Cerebellar cortex (tissue), 1 donor: ENCODE data around the gene ZNF784.

Experiments
- DNase-seq: peaks from one replicate; pipeline ENCODE4 v3.0.0-alpha.2; 2015; ENCODE audit warnings: low spot score

Gene ZNF784

DNA sequence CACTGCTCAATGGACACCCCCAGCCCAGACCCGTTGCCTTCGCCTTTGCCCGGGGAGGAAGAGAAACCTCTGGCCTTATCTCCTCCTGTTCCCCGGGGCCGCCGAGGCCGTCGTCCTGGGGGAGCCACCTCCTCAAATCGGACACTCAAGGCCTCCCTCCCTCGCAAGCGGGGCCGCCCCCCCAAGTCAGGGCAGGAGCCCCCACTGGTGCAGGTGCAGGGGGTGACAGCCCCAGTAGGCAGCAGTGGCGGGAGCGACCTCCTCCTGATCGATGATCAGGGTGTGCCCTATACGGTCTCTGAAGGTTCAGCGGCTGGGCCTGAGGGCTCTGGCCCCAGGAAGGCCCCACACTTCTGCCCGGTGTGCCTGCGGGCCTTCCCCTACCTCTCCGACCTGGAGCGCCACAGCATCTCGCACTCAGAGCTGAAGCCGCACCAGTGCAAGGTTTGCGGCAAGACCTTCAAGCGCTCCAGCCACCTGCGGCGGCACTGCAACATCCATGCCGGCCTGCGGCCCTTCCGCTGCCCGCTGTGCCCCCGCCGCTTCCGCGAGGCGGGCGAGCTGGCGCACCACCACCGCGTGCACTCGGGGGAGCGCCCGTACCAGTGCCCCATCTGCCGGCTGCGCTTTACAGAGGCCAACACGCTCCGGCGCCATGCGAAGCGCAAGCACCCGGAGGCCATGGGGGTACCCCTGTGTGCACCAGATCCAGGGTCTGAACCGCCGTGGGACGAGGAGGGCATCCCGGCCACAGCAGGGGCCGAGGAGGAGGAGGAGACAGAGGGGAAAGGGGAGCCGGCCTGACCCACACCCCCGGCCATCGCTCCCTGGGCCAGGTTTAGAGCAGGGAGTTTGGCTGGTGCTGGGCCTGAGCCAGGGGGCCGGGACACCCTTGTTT lies 22.0 kb downstream of the ZNF784 start:
- no peak for DNase-seq

DNA sequence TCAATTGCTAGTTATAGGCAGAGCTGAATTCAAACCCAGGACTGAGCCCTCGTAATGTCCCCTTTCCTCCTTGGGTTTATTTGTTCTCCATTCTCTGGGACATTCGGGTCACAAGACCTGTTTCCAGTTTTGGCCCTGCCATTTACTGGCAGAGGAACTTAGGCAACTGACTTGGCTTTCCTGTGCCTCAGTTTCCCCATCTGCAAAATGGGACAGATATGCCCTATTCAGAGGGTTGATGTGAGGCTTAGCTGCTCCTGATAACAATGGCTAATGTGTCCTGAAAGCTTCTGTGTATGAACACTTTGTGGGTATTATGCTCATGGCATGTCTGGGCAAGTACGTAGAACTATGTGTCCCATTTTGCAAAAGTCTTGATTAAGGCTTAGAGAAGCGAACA lies 23.3 kb downstream of the ZNF784 start:
- no peak for DNase-seq

DNA sequence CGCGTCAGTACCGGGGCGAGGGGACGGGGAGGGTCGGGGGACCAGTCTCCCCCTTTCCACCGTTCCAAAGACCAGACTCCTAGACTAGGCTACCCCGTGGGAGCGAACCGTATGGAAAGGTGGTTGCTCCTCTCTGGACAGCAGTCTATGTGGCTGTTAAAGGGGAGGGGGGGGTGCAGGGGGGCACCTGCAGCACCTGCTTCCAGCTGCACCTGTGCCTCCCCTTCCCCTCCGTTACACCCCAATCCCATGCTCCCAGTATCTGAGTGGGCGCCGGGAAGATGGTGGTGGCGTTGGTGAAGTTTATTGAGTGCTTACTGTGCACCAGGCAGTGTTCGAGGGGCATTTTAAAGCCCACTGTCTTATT lies 23.7 kb downstream of the ZNF784 start:
- no peak for DNase-seq

DNA sequence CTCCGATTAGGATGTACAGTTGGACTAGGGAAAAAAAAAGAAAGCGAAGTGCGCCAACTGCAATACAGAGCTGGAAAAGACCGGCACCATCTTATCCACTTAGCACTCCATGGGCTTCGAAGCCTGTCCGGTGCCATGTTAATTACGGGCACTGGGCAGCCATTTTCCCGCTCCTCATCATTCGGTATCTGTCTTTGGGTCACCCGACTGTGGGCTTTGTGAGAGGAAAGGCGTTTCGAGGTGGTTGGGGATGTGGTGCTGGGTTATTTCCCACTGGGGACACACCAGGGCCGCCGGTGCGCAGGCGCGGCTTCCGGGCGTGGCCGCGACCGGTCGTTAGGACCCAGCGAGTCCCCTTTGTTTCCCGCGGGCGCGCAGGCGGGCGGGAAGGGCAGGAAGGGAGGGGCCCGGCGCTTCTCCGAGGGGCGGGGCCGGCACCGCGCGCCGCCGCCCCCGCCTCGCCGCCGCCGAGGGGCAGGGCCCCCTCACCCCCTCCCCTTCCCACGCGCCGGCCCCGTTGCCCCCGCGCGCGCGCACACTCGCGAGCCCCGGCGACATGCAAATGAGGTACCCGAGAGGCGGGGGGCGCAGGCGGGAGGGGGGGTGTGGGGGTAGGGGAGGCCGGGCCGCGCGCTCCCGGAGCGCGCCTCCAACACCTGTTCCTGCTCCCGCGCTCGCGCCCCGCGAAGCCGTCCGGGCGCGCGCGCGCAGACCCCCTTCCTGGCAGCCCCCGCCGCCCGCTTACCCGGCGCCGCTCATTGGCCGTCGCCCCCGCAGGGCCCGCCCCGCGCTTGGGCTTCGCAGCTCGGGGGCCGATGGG lies 24.3 kb downstream of the ZNF784 start, which contains the start of gene ZNF524:
ZNF524 (plus strand) TSS at position 447 of the 820 bp plus-strand sequence. CDS start 1,825 bp downstream, outside the sequence.
- DNase-seq = peak; percentile 96

DNA sequence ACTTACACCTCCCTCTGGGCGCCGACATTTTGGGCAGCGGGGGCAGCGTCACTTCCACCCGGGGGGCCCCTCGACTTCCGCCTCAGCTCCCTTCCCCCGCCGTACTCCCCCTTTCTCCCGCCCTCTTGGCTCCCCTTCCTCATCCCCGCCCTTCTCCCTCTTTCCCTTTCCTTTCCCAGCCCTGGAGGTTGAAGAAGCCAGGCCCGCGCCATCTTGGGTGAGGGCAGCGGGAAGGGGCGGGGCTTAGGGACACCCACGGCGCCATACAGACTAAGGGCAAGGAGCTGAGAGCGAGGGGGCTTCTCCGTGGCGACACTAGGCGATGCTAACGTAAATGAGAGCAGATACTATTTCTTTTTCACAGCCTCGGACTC lies 24.9 kb downstream of the ZNF784 start, which contains the start of gene FIZ1:
FIZ1 (minus strand) TSS at position 50 of the 374 bp plus-strand sequence. CDS start 1,652 bp downstream, outside the sequence.
- DNase-seq = peak; percentile 99

DNA sequence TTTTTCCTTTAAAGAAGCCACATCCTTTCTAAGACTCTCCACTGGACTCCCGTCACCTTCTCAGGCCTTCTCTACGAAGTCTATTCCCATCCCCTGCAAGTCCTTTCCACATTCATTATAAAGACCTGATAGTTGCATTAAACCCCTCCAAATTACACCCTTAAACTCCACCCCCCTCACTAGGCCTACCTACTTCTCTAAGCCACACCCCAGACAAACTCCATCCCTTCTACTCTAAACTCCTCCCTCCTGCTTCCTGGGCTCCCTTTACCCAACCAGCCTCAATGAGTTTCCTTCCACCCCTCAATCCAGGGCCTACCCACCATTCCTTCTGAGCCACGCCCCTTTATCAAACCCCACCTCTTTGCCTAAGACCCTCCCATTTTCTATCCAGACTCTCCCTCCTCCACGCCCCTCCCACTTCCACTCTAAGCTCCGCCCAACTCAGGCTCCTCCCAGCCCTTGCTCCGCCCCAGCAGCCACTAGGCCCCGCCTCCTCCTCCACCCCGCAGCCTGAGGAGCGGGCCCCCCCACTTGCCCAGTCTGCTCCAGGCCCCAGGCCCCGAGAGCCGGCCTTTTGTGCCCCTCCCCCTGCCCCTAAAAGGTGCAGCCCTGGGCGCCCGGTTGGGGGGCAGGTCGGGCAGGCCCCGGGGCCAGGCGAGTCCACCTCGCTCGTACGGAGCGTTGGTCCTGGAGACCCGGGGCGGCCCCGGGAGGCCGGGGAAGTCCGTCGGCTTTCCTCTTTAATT lies 25.5 kb downstream of the ZNF784 start:
- DNase-seq = peak; percentile 95

DNA sequence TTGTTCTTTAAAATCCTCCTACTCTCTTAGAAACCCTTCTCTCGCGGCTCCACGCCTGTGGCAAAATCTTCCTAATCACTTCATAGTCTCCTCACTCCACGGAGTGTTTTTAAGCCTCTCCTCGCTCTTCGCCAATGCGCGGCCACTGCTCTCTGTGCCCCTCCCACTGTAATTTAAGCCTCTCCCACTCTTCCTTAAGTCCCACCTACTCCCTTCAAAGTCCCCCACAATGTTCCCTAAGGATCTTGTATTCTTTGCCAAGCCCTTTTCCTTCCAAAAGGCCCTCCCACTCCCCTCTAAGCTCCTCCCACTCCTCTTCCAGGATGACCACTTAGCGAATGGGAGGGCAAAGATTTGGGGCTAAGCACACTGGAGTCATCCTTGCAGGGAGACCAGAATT lies 26.3 kb downstream of the ZNF784 start:
- no peak for DNase-seq

DNA sequence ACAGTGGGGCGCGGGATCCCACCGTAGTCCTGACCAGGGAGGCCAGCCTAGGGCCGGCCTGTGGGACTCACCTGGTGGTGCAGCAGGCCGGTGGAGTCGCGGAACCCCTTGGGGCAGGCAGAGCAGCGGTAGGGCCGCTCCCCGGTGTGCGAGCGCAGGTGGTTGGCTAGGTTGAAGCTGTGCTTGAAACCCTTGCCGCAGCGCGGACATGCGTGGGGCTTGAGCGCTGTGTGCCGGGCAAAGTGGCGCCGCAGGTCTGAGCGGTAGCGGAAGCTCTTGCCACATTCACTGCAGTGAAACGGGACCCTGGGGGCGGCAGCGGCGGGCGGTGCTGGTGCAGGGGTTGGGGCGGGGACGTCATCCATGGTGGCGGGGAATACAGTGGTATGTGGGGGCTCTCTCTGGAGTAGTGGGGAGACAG lies 26.9 kb downstream of the ZNF784 start:
- no peak for DNase-seq

DNA sequence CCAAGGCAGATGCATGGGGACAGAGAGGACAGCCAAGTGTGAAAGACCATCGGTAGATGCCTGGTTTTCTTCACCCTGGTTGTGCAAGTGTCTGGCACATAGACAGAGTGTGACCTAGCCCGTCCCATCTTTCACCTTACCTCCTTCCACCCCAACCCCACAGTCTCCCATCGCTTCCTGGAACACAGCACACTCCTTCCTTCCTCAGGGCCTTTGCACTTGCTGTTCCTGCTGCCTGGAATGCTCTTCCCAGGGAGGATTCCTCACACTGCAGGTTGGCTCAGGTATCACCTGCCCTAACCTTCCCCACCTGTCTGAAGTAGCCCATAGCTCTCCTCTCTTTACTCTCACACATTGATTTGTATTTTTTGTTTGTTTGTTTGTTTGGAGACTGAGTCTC lies 28.1 kb downstream of the ZNF784 start:
- DNase-seq = no peak

DNA sequence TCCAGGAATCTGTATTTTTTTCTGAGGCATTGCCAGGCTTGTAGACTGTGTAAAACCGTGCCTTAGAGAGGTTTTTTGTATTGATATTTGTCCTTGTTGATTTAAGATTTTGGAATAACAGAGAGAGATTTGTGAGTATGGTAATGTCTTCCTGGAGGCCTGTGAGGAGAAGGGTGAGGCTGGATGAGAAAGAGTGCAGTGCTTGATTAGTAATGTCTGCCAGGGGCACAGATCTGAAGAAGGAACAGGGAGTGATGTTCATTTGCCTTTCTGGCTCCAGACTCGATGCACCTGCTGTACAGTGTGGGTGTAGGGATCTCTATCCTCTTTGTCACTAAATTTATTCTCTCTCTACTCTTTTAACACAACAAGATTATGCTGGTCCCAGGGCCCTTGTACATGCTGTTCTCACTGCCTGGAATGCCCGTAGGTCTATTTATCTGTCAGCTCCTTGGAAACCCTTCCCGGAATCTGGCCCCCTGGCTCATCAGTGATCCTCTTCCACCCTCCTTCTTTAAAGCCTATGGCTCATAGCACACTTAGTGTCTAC lies 29.3 kb downstream of the ZNF784 start:
- no peak for DNase-seq

DNA sequence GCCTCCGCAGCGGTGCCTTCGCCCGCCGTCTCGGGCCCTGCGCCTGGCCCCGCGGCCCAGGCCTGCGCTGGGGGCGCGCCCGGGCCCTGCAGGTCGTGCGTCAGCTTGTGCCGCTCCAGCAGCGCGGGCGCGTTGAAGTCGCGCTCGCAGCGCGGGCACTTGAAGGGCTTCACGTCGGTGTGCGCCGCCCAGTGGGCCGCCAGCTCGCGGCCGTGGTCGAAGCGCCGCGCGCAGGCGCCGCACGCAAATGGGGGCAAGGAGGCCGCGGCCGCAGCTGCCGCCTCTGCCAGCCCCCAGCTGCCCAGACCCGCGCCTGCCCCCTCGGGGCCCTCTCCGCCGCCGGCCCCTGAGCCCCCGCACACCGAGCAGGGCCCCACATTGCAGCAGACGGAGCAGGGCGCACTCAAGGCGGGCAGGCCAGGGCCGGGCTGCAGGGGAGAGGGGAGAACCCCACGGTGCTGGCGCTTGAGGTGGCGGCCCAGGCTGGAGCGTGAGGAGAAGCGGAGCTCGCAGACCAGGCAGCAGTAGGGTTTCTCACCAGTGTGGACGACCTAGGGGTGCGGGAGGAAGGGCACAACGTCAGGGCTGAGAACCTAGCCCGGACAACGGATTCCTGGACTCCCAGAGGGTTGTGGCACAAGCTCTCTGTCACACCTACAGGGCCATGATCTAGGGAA lies 31.1 kb downstream of the ZNF784 start:
- DNase-seq = no peak

DNA sequence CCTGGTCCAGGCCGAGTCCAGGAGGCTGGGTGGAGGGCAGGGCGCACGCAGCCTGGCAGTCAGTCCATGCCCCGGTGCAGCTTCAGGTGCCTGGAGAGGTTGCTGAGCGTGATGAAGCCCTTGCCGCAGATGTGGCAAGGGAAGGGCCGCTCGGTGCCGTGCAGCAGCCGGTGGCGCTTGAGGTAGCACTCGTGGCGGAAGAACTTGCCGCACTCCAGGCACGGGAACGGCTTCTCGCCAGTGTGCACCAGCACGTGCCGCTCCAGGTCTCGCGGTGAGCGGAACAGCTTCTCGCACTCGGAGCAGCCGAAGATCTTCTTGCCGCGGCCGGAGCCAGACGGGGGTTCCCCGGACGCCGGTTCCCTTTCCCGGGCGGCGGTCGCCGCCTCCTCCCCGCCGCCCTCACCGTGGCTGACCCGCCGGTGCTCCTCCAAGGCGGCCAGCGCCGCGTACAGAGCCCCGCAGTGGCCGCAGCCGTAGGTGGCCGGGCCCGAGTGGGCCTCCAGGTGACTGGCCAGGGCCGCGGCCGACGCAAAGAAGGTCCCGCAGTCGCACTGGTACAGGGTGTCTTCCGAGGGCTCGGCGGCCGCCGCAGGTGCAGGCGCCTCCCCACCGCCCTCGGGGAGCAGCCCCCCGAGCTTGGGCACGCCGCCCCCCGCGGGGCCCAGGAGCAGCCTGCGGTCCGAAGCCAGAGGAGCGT lies 31.8 kb downstream of the ZNF784 start:
- DNase-seq = no peak

DNA sequence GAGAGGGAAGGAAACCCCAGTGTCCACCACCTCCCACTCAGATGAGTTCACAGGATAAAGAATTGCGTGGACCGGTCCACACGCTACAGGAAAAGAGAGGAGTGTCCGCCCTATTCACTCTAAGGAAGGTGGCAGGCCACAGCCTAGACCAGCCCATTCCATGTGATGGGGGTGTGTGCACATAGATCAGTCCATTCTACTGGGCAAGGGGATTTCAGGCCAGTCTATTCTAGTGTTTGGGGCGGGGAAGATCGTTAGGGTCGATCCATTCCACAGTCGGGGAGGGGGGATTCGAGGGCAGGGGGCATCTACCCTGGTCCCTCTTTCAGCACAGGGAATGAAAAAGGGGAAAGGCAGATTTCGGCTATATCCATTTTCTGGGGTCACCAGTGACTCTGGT lies 32.8 kb downstream of the ZNF784 start:
- peak; percentile 49 for DNase-seq

DNA sequence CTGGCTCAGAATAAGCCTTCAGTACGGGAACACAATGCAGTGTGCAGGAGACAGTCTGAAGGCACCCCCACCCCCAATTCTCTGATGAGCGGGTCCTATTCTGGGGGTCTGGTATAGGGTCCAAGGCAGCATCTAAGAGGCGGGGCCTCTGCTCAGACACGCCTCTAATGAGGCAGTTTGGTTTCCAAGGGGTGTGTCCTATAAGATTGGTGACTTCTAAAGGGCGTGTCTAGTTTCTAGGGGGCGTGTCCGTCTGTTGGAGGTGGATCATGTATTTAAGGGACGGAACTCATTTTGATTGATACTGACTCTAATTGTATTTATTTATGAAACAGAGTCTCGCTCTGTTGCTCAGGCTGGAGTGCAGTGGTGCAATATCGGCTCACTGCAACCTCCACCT lies 33.7 kb downstream of the ZNF784 start:
- peak; percentile 48 for DNase-seq

DNA sequence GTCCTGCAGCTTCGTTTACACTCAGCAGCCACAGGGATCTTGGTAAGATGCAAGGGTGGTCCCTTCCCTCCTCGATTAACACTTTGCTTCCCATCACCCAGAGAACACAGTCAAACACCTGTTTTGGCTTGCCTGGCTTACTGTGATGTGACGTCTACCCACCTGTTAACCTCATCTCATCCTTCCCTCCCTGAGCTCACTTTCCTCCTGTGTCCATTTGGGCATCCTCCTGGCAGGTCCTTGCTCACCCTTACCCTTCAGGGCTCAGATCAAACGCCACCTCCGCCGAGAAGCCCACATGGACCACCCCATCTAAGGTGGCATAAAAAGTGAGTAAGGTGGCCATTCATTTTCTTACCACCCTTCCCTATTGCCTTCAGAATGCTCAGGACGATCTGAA lies 34.3 kb downstream of the ZNF784 start:
- no peak for DNase-seq

DNA sequence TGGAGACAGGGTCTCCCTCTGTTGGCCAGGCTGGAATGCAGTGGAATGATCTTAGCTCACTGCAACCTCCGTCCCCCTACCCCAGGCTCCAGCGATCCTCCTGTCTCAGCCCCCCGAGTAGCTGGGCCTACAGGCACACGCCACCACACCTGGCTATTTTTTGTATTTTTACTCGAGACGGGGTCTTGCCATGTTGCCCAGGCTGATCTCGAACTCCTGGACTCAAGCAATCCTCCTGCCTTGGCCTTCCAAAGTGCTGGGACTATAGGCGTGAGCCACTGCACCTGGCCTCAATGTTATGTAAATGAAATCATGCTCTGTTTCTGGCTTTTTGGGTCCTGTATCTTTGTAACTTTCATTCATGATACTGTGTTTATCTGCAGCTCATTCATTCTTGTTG lies 35.6 kb downstream of the ZNF784 start:
- DNase-seq = no peak

DNA sequence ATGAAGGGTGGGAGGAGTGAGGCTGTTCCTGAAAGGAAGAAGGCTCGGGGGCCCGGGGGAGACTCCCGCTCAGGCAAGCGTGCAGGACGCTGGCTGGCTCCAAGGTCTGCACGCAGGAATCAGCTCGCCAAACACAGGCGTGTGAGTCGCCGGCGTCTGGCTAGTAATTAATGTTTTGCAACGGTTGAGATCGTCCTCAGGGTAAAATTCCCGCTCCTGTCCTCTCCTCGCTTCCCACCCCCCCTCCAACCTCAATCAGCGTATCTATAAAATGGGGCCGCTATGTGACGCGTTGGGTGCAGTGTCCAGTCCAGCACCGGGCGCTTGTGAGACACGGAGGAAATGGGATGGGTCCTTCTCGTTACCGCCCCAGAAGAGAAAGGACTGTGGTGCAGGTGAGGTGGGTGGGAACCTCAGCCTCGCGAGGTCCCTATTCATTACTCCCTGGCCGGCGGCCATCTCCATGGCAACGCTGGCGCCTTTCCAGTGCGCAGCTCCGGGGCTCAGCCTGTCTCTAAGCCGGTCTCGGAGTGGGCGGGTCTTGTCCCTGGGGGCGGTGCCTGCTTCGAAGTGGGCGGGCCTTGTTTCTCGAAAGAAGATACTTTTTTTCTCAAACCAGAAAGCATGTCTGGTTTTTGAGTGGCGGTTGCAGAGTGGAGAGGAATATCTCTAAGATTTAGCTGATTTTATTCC lies 37.2 kb downstream of the ZNF784 start:
- peak; percentile 97 for DNase-seq

DNA sequence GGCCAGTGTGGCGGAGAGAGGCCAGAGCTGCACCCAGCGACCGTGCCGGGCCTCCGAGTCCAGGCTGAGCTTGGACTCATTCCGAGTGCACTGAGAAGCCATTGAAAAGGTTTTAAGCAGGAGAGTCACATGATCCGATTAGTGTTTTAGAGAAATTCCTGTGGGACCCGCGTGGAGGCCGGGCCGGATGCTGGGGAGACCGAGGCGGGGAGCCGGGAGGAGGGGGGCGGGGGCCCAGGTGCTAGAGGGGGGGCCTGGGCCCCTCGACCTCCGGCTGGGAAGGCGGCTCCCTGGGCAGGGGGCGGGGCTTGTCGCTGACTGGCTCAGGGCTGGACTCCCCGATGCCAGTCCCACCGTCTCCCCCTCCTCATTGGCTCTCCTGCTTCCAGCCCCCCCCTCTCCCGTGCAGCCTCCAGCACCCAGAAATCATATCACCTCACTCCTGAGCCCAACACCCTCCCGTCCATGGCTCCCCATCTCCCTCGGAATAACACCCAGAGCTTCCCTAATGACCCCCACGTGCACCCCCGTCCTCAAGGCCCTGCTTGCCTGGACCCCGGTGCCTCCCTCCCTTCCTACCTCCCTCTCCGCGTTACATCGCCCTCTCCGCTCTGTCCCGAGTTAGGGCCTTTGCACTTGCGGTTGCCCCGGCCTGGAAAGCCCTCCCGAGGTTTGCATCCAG lies 38.6 kb downstream of the ZNF784 start:
- peak; percentile 79 for DNase-seq

DNA sequence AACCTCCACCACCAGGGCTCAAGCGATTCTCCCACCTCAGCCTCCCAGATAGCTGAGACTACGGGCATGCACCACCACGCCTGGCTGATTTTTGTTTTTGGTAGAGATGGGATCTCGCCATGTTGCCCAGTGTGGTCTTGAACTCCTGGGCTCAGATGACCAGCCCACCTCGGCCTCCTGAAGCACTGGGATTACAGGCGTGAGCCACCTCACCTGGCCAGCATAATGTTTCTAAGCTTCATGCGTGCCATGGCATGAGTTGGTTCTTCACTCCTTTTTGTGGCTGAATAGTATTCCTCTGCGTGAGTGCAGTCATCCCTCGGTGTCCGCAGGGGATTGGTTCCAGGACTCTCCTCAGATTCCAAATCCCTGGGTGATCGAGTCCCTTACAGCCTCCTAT lies 39.5 kb downstream of the ZNF784 start:
- DNase-seq = no peak
